GM12892 (cell line): ENCODE results near the gene KDM1A.

ENCODE experiments used
- POLR2A ChIP-seq: IDR thresholded peaks from 2 replicates; pipeline ENCODE4 v1.6.1; 2011; ENCODE audit warnings: low read depth, low read length, control low read depth
- POLR2AphosphoS5 ChIP-seq: IDR thresholded peaks from 2 replicates; pipeline ENCODE4 v1.6.1; 2011; ENCODE audit warnings: low read depth, low read length, control low read depth
- TAF1 ChIP-seq: IDR thresholded peaks from 2 replicates; pipeline ENCODE4 v1.6.1; 2011; ENCODE audit warnings: low read depth, mild to moderate bottlenecking, control low read depth, low read length, borderline replicate concordance

GRCh38 chr1:22978299-22978698 is 41.0 kb upstream of the KDM1A start:
- no peak for TF ChIP-seq POLR2AphosphoS5
- no peak for TF ChIP-seq POLR2A
- no peak for TF ChIP-seq TAF1
